Renal pelvis (tissue), 12 donors: ENCODE results near the gene ERVV-1. TPM values are rescaled to one million over a fixed set of nuclear protein-coding genes. Genes with fewer than 3 reads are reported as not detected.
"Not testable (repeated sequence)": the region's sequence is repeated elsewhere in the genome, so short reads cannot be mapped to it uniquely, and the experiment has no call there.

ENCODE experiments used
- DNase-seq: peaks from one replicate; pipeline ENCODE4 v3.0.0-alpha.2; 2013
- long read RNA-seq, 16 experiments: transcript quantifications; one replicate each; lab custom pipeline, GENCODE V29; 2026
- polyA plus RNA-seq, 3 donors: library from polyadenylated mRNA; unstranded; fragments of 120-200 nt; gene quantifications; one replicate each; pipeline ENCODE4 v1.2.1, GENCODE V29; 2013; ENCODE audit not compliant: insufficient read length in 3 of 3

Gene ERVV-1, protein sequence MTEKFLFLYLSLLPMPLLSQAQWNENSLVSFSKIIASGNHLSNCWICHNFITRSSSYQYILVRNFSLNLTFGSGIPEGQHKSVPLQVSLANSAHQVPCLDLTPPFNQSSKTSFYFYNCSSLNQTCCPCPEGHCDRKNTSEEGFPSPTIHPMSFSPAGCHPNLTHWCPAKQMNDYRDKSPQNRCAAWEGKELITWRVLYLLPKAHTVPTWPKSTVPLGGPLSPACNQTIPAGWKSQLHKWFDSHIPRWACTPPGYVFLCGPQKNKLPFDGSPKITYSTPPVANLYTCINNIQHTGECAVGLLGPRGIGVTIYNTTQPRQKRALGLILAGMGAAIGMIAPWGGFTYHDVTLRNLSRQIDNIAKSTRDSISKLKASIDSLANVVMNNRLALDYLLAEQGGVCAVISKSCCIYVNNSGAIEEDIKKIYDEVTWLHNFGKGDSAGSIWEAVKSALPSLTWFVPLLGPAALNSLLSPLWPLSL
- under 1 TPM in 2 of 3 donors, not detected in 1; 0.14 to 0.40 TPM for polyA plus RNA-seq
- long read RNA-seq, donor 1 = 0 reads
- long read RNA-seq, donor 2 = 0 reads
- long read RNA-seq, donor 3 = 0 reads
- long read RNA-seq, donor 4 = 0 reads
- long read RNA-seq, donor 5 = 0 reads
- long read RNA-seq, donor 6 = 0 reads
- long read RNA-seq, donor 7 = 0 reads
- long read RNA-seq, donor 8 = 0 reads
- long read RNA-seq, donor 9 = 0 reads
- long read RNA-seq, donor 10 = 0 reads
- long read RNA-seq, donor 11 = 0 reads
- long read RNA-seq, donor 12 = 0 reads
- long read RNA-seq, donor 13 = 0 reads
- long read RNA-seq, donor 14, partial matches to known transcripts = 0 of 1 reads
- long read RNA-seq, donor 14, other reads (novel, unspliced or antisense) = 0 of 1 reads
- long read RNA-seq, donor 15 = 0 reads
- long read RNA-seq, donor 16 = 0 reads

DNA sequence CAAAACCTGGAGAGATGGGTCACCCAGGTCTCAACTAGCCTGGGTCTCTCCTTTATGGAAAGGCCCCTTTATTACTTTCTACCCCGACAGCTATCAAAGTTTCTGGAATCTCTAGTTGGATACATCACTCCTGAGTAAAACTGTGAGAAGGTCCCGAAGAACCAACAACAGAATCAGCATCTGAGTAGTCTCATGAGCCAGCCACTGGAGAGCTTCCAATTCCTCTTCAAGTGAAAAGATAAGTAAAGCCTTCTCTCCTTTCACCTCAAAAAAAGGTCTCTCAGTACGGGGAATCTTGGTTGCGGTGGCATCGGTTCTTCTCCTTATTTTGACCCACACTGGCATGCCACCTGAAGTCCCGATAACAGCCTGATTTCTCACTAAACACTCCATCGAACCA is at the start of gene ERVV-1:
ERVV-1 (plus strand) TSS at position 301 of the 400 bp plus-strand sequence. CDS start 170 bp downstream, outside the sequence.
- DNase-seq = no peak

DNA sequence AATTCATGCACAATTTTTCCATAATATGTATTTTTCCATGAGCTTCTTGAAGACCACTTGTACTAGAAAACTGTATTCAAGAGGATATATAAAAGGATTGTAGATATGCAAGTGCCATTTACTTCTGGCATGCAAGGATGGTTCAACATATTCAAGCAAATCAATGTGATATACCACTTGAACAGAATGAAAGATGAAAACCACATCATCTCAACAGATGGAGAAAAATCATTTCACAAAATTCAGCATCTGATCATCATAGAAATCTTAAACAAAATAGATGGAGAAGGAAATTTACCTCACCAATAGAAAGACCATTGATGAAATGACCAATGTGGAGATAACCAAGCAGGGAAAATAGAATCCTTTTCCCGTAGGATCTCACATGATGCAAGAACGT is 45.9 kb upstream of the ERVV-1 start:
- DNase-seq = no peak

DNA sequence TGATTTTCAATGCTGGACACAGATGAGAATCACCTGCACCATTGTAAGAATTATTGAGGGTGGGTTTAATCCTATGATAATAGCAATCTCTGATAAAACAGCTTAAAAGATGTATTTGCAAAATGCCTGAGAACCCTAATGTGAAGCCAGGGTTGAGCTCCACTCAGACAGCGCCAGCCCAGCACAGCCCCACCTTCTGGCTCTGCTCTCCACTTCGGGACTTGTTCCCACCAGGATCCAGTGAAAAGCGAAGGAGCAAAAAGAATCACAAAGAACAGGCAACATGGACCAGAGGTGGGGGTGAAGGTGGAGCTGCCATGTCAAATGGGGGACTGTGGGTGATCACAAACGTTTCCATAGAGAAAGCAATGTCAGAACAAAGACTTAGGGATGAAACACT is 32.4 kb upstream of the ERVV-1 start:
- DNase-seq = no peak

DNA sequence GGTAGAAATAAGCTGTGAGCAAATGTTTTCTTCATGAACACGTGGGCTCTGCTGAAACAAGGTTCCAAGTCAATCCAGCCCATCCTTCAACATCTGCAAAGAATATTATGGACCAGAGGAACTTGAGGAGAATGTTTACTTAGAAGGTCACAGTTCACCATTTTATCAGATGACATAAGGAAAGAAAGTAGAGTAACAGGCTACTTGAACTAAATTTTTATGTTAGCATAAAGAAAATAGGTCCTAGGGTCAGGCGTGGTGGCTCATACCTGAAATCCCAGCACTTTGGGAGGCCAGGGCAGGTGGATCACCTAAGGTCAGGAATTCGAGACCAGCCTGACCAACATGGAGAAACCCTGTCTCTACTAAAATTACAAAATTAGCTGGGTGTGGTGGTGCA is 30.6 kb upstream of the ERVV-1 start:
- DNase-seq = not testable (repeated sequence)

- no peak for DNase-seq
Observed at GRCh38 chr19:52987221-52987620, 26.5 kb upstream of the ERVV-1 start.

- no peak for DNase-seq
Observed at GRCh38 chr19:52988506-52988905, 25.2 kb upstream of the ERVV-1 start.

DNA sequence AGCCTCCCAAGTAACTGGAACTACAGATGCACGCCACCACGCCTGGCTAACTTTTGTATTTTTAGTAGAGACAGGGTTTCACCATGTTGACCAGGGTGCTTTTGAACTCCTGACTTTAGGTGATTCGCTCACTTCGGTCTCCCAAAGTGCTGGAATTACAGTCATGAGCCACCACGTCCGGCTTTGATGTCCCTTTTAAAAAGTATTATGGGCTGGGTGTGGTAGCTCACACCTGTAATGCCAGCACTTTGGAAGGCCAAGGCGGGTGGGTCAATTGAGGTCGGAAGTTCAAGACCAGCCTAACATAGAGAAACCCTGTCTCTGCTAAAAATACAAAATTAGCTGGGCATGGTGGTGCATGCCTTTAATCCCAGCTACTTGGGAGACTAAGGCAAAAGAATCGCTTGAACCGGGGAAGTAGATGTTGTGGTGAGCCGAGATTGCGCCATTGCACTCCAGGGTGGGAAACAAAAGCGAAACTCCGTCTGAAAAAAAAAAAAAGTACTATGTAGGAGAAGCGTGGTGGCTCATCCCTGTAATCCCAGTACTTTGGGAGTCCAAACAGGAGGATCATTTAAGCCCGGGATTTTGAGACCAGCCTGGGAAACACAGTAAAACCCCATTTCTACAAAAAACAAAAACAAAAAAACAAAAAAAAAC is 22.8 kb upstream of the ERVV-1 start:
- DNase-seq = no peak

DNA sequence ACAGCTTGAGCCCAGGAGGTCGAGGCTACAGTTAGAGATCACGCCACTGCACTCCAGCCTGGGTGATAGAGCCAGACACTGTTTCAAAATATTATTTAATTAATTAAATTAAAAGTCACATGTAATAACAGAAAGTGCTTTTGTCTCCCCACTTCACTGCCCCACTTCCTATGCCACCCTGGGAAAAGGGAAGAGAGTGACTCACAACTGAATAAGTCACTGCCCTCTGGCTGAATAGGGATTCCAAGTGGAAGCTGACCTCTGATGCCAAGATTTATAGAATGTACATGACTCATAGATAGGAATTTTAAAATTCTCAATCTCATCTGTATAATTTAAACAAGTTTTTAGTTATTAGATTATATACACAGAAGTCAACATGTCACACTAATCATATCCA is 22.2 kb upstream of the ERVV-1 start:
- no peak for DNase-seq

- DNase-seq = peak; percentile 10
Observed at GRCh38 chr19:52992109-52993004, 21.4 kb upstream of the ERVV-1 start.

GRCh38 chr19:52993342-52994178 is 20.2 kb upstream of the ERVV-1 start:
- DNase-seq = peak; percentile 78

DNA sequence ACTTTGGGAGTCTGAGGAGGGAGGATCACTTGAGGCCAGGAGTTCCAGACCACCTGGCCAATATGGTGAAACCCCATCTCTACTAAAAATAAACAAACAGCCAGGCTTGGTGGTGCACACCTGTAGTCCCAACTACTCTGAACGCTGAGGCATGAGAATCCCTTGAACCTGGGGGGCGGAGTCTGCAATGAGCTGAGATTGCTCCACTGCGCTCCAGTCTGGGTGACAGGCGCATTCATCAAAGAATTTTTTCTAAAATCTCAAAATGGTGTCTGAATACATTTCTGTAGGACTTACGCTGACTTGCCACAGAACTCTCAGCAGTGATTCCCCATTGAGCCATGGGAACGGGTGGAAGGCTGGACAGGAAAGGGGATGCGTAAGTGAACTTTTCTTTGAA is 18.0 kb upstream of the ERVV-1 start:
- DNase-seq = no peak

- no peak for DNase-seq
Observed at GRCh38 chr19:52997975-52998374, 15.7 kb upstream of the ERVV-1 start.

DNA sequence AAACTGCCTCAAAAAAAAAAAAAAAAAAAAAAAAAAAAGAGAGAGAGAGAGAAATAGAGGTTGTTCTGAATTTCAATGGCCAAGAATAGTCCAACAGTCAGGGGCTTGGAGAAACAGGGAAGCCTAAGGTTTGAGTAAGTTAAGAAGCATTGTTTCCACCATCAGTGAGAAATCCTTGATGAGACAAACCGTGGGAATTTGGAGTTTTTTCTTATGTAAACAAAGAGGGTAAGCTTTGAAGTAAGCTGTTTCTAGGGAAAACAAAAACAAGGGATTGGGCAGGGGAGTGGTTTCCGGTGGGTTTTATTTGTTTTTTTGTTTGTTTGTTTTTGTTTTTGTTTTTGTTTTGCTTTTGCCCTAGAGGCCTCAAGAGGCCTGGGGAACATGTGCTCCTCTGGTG is 11.2 kb upstream of the ERVV-1 start:
- DNase-seq = no peak

DNA sequence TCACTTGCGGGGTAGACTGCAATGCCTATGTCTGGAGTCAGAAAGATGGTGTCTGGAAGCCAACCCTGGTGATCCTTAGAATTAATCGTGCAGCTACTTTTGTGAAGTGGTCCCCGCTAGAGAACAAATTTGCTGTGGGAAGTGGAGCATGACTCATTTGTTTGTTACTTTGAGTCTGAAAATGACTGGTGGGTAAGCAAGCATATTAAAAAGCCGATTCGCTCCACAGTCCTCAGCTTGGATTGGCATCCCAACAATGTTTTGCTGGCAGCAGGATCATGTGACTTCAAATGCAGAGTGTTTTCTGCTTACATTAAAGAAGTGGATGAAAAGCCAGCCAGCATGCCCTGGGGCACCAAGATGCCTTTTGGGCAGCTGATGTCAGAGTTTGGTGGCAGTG is 9.5 kb upstream of the ERVV-1 start:
- DNase-seq = peak; percentile 37

DNA sequence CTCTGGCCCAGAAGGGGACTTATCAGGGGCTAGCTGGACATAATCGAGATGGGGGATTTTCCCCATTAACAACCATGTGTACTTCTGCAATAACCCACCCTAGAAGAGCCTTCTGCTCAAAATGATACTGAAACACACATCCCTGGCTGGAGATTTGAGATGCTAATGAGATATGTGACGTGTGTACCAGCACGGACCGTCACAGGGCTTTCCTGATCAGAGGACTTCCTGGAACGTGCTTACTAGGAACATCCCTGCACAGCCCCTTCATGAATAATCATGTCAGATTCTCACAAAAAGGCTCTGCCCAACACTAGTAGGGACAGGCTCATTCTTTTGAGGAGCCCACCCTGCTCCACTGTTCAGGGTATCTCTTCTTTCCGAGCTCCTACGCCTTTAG is 6.5 kb upstream of the ERVV-1 start:
- DNase-seq = no peak

DNA sequence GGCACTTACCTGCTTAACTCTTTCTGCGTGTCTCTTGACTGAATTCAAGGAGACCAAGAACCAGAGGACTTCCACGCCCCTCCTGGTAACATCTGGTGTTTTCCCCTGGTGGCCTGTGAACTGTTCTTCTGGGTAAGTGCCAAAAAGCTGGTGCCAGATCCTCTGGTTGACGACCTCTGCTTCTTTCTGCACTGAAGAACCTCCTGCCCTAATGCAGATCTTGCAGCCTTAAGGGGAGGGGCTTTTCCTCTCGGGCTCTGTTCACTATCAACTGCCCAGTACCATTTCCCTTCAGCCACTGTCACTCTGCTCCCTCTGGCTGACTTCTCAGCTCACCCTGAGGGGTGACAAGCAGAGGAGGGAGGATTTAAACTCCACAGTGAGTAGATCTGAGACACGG is 6.1 kb upstream of the ERVV-1 start:
- DNase-seq = no peak

GRCh38 chr19:53008061-53008778 is 5.5 kb upstream of the ERVV-1 start:
- DNase-seq = no peak

- no peak for DNase-seq
Observed at GRCh38 chr19:53010494-53010893, 3.2 kb upstream of the ERVV-1 start.

GRCh38 chr19:53012006-53012405 is 1.7 kb upstream of the ERVV-1 start:
- no peak for DNase-seq

DNA sequence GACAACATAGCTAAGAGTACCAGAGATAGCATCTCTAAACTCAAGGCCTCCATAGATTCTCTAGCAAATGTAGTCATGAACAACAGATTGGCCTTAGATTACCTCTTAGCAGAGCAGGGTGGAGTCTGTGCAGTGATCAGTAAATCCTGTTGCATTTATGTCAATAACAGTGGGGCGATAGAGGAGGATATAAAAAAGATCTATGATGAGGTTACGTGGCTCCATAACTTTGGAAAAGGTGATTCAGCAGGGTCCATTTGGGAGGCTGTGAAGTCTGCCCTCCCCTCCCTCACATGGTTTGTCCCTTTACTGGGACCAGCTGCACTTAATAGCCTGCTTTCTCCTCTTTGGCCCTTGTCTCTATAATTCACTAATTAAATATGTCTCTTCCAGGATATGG is 1.4 kb downstream of the ERVV-1 start:
- no peak for DNase-seq
